ENCODE measurements around the gene PTRH1. TPM values are rescaled to one million over a fixed set of nuclear protein-coding genes. Genes with fewer than 3 reads are reported as not detected.
"Not testable (repeated sequence)": the region's sequence is repeated elsewhere in the genome, so short reads cannot be mapped to it uniquely, and the experiment has no call there.

PTRH1 gene
- polyA plus RNA-seq, 1 experiment, result 21.1 TPM

- POLR2A ChIA-PET, result no interaction called here
These were observed 45.6 kb upstream of the PTRH1 start for GRCh38 chr9:127761061-127761460.

GRCh38 chr9:127758843-127759242 lies 43.4 kb upstream of the PTRH1 start:
- H3K4me3 ChIP-seq (ENCODE audit: low read depth, low read length), result no peak overlapping the region
- no peaks in the 10 kb centered on the region for H3K36me3 ChIP-seq (ENCODE audit: control insufficient read depth, insufficient read depth, low read length)
- peaks cover 24% of the 10 kb centered on the region for H3K27me3 ChIP-seq (ENCODE audit: control insufficient read depth, insufficient read depth, low read length)
- CTCF ChIA-PET, result interaction anchor here (1.1 to 2.3 kb wide), 3 partner anchors 8 to 24 kb away, joined by 3 to 6 read pairs (median 5); partner anchors contain the start of gene TOR2A
- no peak for DNase-seq (ENCODE audit: low read depth)
- POLR2A ChIA-PET, result no interaction called here
- no peak for TF ChIP-seq CTCF (IDR thresholded peaks at IDR 0.05; ENCODE audit: insufficient read depth, low read depth, low read length)

More at GRCh38 chr9:127761061-127761460, 45.6 kb upstream of the PTRH1 start:
- Histone ChIP-seq H3K36me3 (ENCODE audit: control insufficient read depth, insufficient read depth, low read length) (no peaks in the 10 kb centered on the region), H3K27me3 (ENCODE audit: control insufficient read depth, insufficient read depth, low read length) (peaks cover 12% of the 10 kb centered on the region), H3K4me3 (ENCODE audit: low read depth, low read length) (no peak overlapping the region)
- no peak for DNase-seq (ENCODE audit: low read depth)
- no peak for TF ChIP-seq CTCF (IDR thresholded peaks at IDR 0.05; ENCODE audit: insufficient read depth, low read depth, low read length)
- CTCF ChIA-PET, result interaction anchor here (2.2 kb wide), 1 partner anchor 26 kb away, joined by 6 read pairs; the partner anchor contains the start of gene TOR2A

DNA sequence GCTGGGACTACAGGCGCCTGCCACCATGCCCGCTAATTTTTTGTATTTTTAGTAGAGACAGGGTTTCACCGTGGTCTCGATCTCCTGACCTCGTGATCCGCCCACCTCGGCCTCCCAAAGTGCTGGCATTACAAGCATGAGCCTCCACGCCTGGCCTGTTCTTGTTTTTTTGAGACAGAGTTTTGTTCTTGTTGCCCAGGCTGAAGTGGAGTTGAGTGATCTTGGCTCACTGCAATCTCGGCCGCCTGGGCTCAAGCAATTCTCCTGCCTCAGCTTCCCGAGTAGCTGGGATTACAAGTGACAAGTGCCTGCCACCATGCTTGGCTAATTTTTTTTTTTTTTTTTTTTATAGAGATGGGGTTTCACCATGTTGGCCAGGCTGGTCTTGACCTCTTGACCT lies 41.3 kb upstream of the PTRH1 start:
- POLR2A ChIA-PET; H3K36me3 ChIP-seq (ENCODE audit: control insufficient read depth, insufficient read depth, low read length); H3K4me3 ChIP-seq (ENCODE audit: low read depth, low read length); DNase-seq (ENCODE audit: low read depth): not testable (repeated sequence)
- H3K27me3 ChIP-seq (ENCODE audit: control insufficient read depth, insufficient read depth, low read length), result peaks cover 26% of the 10 kb centered on the region
- CTCF ChIA-PET, result interaction anchor here (1.2 to 1.5 kb wide), 3 partner anchors 9 to 164 kb away, joined by 3 to 5 read pairs (median 3); no protein-coding TSS in a partner anchor

GRCh38 chr9:127756233-127756632 lies 40.8 kb upstream of the PTRH1 start:
- no peaks in the 10 kb centered on the region for H3K36me3 ChIP-seq (ENCODE audit: control insufficient read depth, insufficient read depth, low read length)
- ChIA-PET POLR2A (no interaction called here), CTCF (interaction anchor here (1.0 to 1.2 kb wide), 2 partner anchors 10 to 28 kb away, joined by 3 read pairs; no protein-coding TSS in a partner anchor)
- peaks cover 26% of the 10 kb centered on the region for H3K27me3 ChIP-seq (ENCODE audit: control insufficient read depth, insufficient read depth, low read length)
- no peak for TF ChIP-seq CTCF (IDR thresholded peaks at IDR 0.05; ENCODE audit: insufficient read depth, low read depth, low read length)
- no peak overlapping the region for H3K4me3 ChIP-seq (ENCODE audit: low read depth, low read length)
- DNase-seq (ENCODE audit: low read depth), result no peak

DNA sequence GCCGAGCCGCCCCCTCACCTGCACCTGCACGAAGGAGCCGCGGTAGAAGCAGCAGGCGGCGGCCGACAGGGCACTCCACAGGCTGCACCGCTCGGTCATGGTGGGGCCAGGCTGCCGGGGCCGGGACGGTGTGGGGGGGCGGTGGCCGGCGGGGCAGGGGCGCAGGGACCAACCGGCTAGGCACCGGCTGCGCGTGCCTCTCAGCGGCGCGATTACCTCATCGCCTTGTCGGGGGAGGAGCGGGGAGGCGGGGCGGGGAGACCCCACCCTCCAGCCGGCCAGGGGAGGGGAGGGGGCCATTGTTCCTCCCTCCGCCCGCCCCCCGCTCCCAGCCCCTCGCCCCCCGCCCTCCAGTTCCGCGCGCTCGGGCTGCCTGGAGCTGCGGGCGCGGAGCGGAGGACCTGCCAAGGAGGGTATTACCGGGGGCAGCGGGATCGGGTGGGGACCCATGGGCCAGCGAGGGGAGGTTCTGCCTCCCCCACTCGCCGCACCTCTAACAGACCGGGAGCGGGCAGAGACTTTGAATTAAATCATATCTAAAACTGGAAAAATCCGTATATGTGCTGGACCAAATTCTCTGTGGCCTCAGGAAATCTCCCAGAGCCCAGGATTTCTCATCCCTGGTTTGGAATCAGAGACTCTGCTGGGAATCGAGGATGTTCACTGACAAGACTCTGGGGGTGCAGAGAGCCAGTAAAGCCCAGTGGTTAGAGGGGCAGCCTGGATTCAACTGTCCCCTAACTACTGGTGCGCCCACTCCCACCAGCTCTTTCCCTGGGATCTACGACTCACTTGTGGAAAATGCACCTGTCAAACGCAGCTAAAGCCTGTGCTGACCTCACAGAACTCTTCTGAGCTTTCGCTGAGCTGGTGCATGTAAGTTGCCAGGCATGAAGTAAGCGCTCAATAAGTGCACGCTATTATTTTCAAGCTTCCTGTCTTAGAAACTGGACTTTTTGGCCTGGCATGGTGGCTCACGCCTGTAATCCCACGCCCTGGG lies 39.9 kb upstream of the PTRH1 start:
- POLR2A ChIA-PET, result no interaction called here
- H3K27me3 ChIP-seq (ENCODE audit: control insufficient read depth, insufficient read depth, low read length), result peaks cover 26% of the 10 kb centered on the region
- H3K36me3 ChIP-seq (ENCODE audit: control insufficient read depth, insufficient read depth, low read length), result no peaks in the 10 kb centered on the region
- TF ChIP-seq CTCF (IDR thresholded peaks at IDR 0.05; ENCODE audit: insufficient read depth, low read depth, low read length), result no peak
- no peak overlapping the region for H3K4me3 ChIP-seq (ENCODE audit: low read depth, low read length)
- CTCF ChIA-PET, result interaction anchor here (1.0 kb wide), 1 partner anchor 29 kb away, joined by 3 read pairs; no protein-coding TSS in a partner anchor
- DNase-seq (ENCODE audit: low read depth), result no peak

Measured in BJ (cell line).